Upper lobe of right lung (tissue), 1 donor: ENCODE data around the gene TMED9. TPM values are rescaled to one million over a fixed set of nuclear protein-coding genes. Genes with fewer than 3 reads are reported as not detected.
"Not testable (repeated sequence)": the region's sequence is repeated elsewhere in the genome, so short reads cannot be mapped to it uniquely, and the experiment has no call there.

Source experiments
- ATAC-seq: fragments of 200-7000 bp; cut with Tn5 transposase; one replicate; pipeline ENCODE4 v1.9.1; 2020; ENCODE audit warnings: mild to moderate bottlenecking, moderate library complexity
- DNase-seq: peaks from one replicate; pipeline ENCODE4 v3.0.0-alpha.2; 2020
- H3K27ac ChIP-seq: fragments of 200-600 bp; one replicate; pipeline ENCODE4 v1.8.0; 2022
- H3K27me3 ChIP-seq: fragments of 200-600 bp; one replicate; pipeline ENCODE4 v1.8.0; 2022; ENCODE audit warnings: mild to moderate bottlenecking
- H3K36me3 ChIP-seq: fragments of 200-600 bp; one replicate; pipeline ENCODE4 v1.8.0; 2022
- H3K4me1 ChIP-seq: fragments of 200-600 bp; one replicate; pipeline ENCODE4 v1.8.0; 2022
- H3K4me3 ChIP-seq: fragments of 200-600 bp; one replicate; pipeline ENCODE4 v1.8.0; 2022; ENCODE audit warnings: mild to moderate bottlenecking
- H3K9me3 ChIP-seq: fragments of 200-600 bp; one replicate; pipeline ENCODE4 v1.8.0; 2022
- CTCF ChIP-seq: fragments of 200-600 bp; IDR thresholded peaks from one replicate; pipeline ENCODE4 v1.8.0; 2022; ENCODE audit warnings: antibody characterized with exemption
- intact Hi-C: fragments of 100-400 bp; cut with DNase I; formaldehyde crosslinking; loops from one replicate; pipeline ENCODE4 v1.11.0; 2022
- total RNA-seq: library from RNA; stranded (reverse); fragmentation: NEBNext Ultra II Directional; extraction: Animal tissue kit (Norgen Biotek cat#: 25700); gene quantifications from one replicate; pipeline ENCODE4 v1.2.1, GENCODE V29; 2021
- donor health status: DM: no; HTN: yes; CAD: no; lungs with severe emphysema.

Gene TMED9
- total RNA-seq, 1 donor from 2014 or later, result 133 TPM

- intact Hi-C loops, result no loop called here
- no peak for DNase-seq
- Histone ChIP-seq H3K27me3 (no peaks in the 10 kb centered on the region), H3K36me3 (no peaks in the 10 kb centered on the region), H3K9me3 (no peaks in the 10 kb centered on the region), H3K4me3 (no peak overlapping the region), H3K27ac (no peak overlapping the region), H3K4me1 (no peaks in the 10 kb centered on the region)
- ATAC-seq, result no peak
- no peak for TF ChIP-seq CTCF
Observed at GRCh38 chr5:177610770-177611445, 18.9 kb downstream of the TMED9 start.

- no peak overlapping the region for H3K27ac ChIP-seq
- H3K36me3 ChIP-seq, result peaks cover 5% of the 10 kb centered on the region
- no peaks in the 10 kb centered on the region for H3K9me3 ChIP-seq
- H3K27me3 ChIP-seq, result no peaks in the 10 kb centered on the region
- ATAC-seq (no peak), DNase-seq (no peak)
- intact Hi-C loops, result no loop called here
- no peak for TF ChIP-seq CTCF
- H3K4me1 ChIP-seq, result no peaks in the 10 kb centered on the region
- H3K4me3 ChIP-seq, result no peak overlapping the region
Observed at GRCh38 chr5:177611446-177612214, 19.6 kb downstream of the TMED9 start.

- no peaks in the 10 kb centered on the region for H3K4me1 ChIP-seq
- no peak overlapping the region for H3K27ac ChIP-seq
- DNase-seq (no peak), ATAC-seq (no peak)
- no peaks in the 10 kb centered on the region for H3K9me3 ChIP-seq
- no peaks in the 10 kb centered on the region for H3K27me3 ChIP-seq
- TF ChIP-seq CTCF, result no peak
- intact Hi-C loops, result no loop called here
- H3K36me3 ChIP-seq, result peaks cover 12% of the 10 kb centered on the region
- no peak overlapping the region for H3K4me3 ChIP-seq
Observed at GRCh38 chr5:177612215-177612673, 20.2 kb downstream of the TMED9 start.

- H3K36me3 ChIP-seq, result peaks cover 69% of the 10 kb centered on the region
- H3K4me3 ChIP-seq, result no peak overlapping the region
- no peaks in the 10 kb centered on the region for H3K4me1 ChIP-seq
- TF ChIP-seq CTCF, result no peak
- intact Hi-C loops, result no loop called here
- H3K27me3 ChIP-seq, result no peaks in the 10 kb centered on the region
- DNase-seq (no peak), ATAC-seq (no peak)
- no peak overlapping the region for H3K27ac ChIP-seq
- no peaks in the 10 kb centered on the region for H3K9me3 ChIP-seq
Observed at GRCh38 chr5:177620560-177620959, 28.6 kb downstream of the TMED9 start.

- ATAC-seq, H3K4me1 ChIP-seq, DNase-seq, H3K4me3 ChIP-seq, H3K27me3 ChIP-seq, H3K27ac ChIP-seq, intact Hi-C loops, H3K9me3 ChIP-seq: not testable (repeated sequence)
- H3K36me3 ChIP-seq, result peaks cover 47% of the 10 kb centered on the region
Observed at GRCh38 chr5:177624172-177624571, 32.2 kb downstream of the TMED9 start.

- H3K36me3 ChIP-seq, H3K4me3 ChIP-seq, intact Hi-C loops, ATAC-seq, H3K27ac ChIP-seq, H3K9me3 ChIP-seq, H3K4me1 ChIP-seq, DNase-seq, H3K27me3 ChIP-seq: not testable (repeated sequence)
Observed at GRCh38 chr5:177630186-177630585, 38.2 kb downstream of the TMED9 start.

GRCh38 chr5:177634912-177635311 is 42.9 kb downstream of the TMED9 start:
- H3K4me3 ChIP-seq, H3K36me3 ChIP-seq, H3K27me3 ChIP-seq, H3K27ac ChIP-seq, H3K4me1 ChIP-seq, DNase-seq, ATAC-seq, H3K9me3 ChIP-seq, intact Hi-C loops: not testable (repeated sequence)

GRCh38 chr5:177645462-177645861 is 53.5 kb downstream of the TMED9 start:
- H3K36me3 ChIP-seq, H3K4me1 ChIP-seq, H3K4me3 ChIP-seq, H3K27ac ChIP-seq, H3K27me3 ChIP-seq, ATAC-seq, DNase-seq, intact Hi-C loops, H3K9me3 ChIP-seq: not testable (repeated sequence)
